C4-2B (cell line): ENCODE results near the gene TLE3.

Experiments used
- CTCF ChIP-seq: fragments of 450-650 bp; conservative IDR thresholded peaks from 2 replicates; pipeline ENCODE4 v1.5.1; 2017; ENCODE audit warnings: mild to moderate bottlenecking
- ZFX ChIP-seq: fragments of 450-650 bp; IDR thresholded peaks from 2 replicates; pipeline ENCODE4 v1.6.1; 2017

GRCh38 chr15:70043590-70043989 lies 54.1 kb downstream of the TLE3 start:
- TF ChIP-seq CTCF: no peak
- no peak for TF ChIP-seq ZFX
